Liver (tissue), 9 donors: Measurements from ENCODE around the gene FAM161B. TPM values are rescaled to one million over a fixed set of nuclear protein-coding genes. Genes with fewer than 3 reads are reported as not detected.

ENCODE experiments used
- DNase-seq: peaks from one replicate; pipeline ENCODE4 v3.0.0-alpha.2; 2017; ENCODE audit warnings: low spot score
- H3K27ac ChIP-seq, 2 donors: one replicate each; pipeline ENCODE4 v1.7.0; 2013; ENCODE audit warnings: inconsistent platforms in 2 of 2, low read length in 2 of 2, control low read depth in 1 of 2, low read depth in 1 of 2, mild to moderate bottlenecking in 1 of 2
- H3K27me3 ChIP-seq, 4 donors: one replicate each; pipeline versions ENCODE4 v1.6.1 to v1.7.0; 2013; ENCODE audit warnings: low read length in 3 of 4, inconsistent platforms in 1 of 4, mild to moderate bottlenecking in 1 of 4, moderate library complexity in 1 of 4; ENCODE audit not compliant: control insufficient read depth in 4 of 4, insufficient read depth in 4 of 4
- H3K36me3 ChIP-seq, 4 donors: one replicate each; pipeline versions ENCODE4 v1.6.1 to v1.7.0; 2013; ENCODE audit warnings: low read length in 3 of 4, mild to moderate bottlenecking in 3 of 4, low read depth in 1 of 4, moderate library complexity in 1 of 4; ENCODE audit not compliant: control insufficient read depth in 4 of 4, insufficient read depth in 3 of 4
- H3K4me1 ChIP-seq, 4 donors: one replicate each; pipeline versions ENCODE4 v1.6.1 to v1.7.0; 2013; ENCODE audit warnings: low read length in 3 of 4, mild to moderate bottlenecking in 3 of 4, moderate library complexity in 1 of 4; ENCODE audit not compliant: control insufficient read depth in 4 of 4, insufficient read depth in 4 of 4
- H3K4me3 ChIP-seq, 3 donors: one replicate each; pipeline versions ENCODE4 v1.6.1 to v1.7.0; 2013; ENCODE audit warnings: low read length in 3 of 3, control low read depth in 1 of 3, low read depth in 1 of 3, mild to moderate bottlenecking in 1 of 3
- H3K9ac ChIP-seq, 2 donors: one replicate each; pipeline ENCODE4 v1.7.0; 2013; ENCODE audit warnings: low read length in 2 of 2, mild to moderate bottlenecking in 2 of 2, moderate library complexity in 2 of 2, control low read depth in 1 of 2, low read depth in 1 of 2
- H3K9me3 ChIP-seq, 4 donors: one replicate each; pipeline versions ENCODE4 v1.6.1 to v1.7.0; 2013; ENCODE audit warnings: low read length in 3 of 4; ENCODE audit not compliant: control insufficient read depth in 4 of 4
- EGR1 ChIP-seq, 2 donors: IDR thresholded peaks; 2 replicates each; pipeline ENCODE4 v1.6.1; 2016 to 2018; ENCODE audit warnings: antibody characterized with exemption in 2 of 2, low read depth in 2 of 2
- FOXA1 ChIP-seq: IDR thresholded peaks from 2 replicates; pipeline ENCODE4 v1.6.1; 2016; ENCODE audit warnings: antibody characterized with exemption
- GABPA ChIP-seq, 2 donors: IDR thresholded peaks in 1 of 2; conservative IDR thresholded peaks in 1 of 2; 2 replicates each; pipeline ENCODE4 v1.6.1; 2016; ENCODE audit warnings: antibody characterized with exemption in 2 of 2, mild to moderate bottlenecking in 1 of 2, moderate library complexity in 1 of 2
- HNF4A ChIP-seq, 2 donors: conservative IDR thresholded peaks; 2 replicates each; pipeline ENCODE4 v1.6.1; 2016; ENCODE audit warnings: antibody characterized with exemption in 2 of 2, mild to moderate bottlenecking in 2 of 2
- HNF4G ChIP-seq: IDR thresholded peaks from 2 replicates; pipeline ENCODE4 v1.6.1; 2016; ENCODE audit warnings: antibody characterized with exemption
- JUND ChIP-seq, 2 donors: IDR thresholded peaks; 2 replicates each; pipeline ENCODE4 v1.6.1; 2016; ENCODE audit warnings: antibody characterized with exemption in 2 of 2
- NR2F2 ChIP-seq: IDR thresholded peaks from 2 replicates; pipeline ENCODE4 v1.6.1; 2016; ENCODE audit warnings: antibody characterized with exemption
- RAD21 ChIP-seq, 2 donors: IDR thresholded peaks; 2 replicates each; pipeline ENCODE4 v1.6.1; 2016; ENCODE audit warnings: antibody characterized with exemption in 2 of 2, mild to moderate bottlenecking in 2 of 2
- RXRA ChIP-seq, 2 donors: IDR thresholded peaks; 2 replicates each; pipeline ENCODE4 v1.6.1; 2017 to 2018; ENCODE audit warnings: antibody characterized with exemption in 2 of 2, mild to moderate bottlenecking in 1 of 2
- SP1 ChIP-seq: IDR thresholded peaks from 2 replicates; pipeline ENCODE4 v1.6.1; 2018; ENCODE audit warnings: antibody characterized with exemption, mild to moderate bottlenecking
- TAF1 ChIP-seq: conservative IDR thresholded peaks from 2 replicates; pipeline ENCODE4 v1.6.1; 2016; ENCODE audit warnings: antibody characterized with exemption, mild to moderate bottlenecking
- YY1 ChIP-seq: IDR thresholded peaks from 2 replicates; pipeline ENCODE4 v1.6.1; 2016; ENCODE audit warnings: antibody characterized with exemption, mild to moderate bottlenecking
- WGBS: extraction: QIAGEN DNeasy Blood & Tissue Kit; methylation state at CpG from one replicate; pipeline ENCODE4 v1.1.7; 2013; 5-methylcytosine and 5-hydroxymethylcytosine counted together
- polyA plus RNA-seq, 2 donors: library from polyadenylated mRNA; stranded (reverse) in 1 of 2; unstranded in 1 of 2; fragments of 200-250 nt in 1 of 2; fragments of >200 nt in 1 of 2; fragmentation: Nextera tagmentation in 1 of 2; extraction: Ambion mirVana in 1 of 2; gene quantifications; one replicate each; pipeline versions ENCODE4 v1.2.1 to v1.2.3, GENCODE V29; 2013 to 2015
- total RNA-seq, 2 donors: library from RNA; depleted of rRNA; stranded (reverse); fragments of >200 nt; gene quantifications; one replicate each; pipeline ENCODE4 v1.2.3, GENCODE V29; 2014
- TF ChIP-seq, protein P1 (sequence below): fragments of 150-350 bp; IDR thresholded peaks from 2 replicates; pipeline ENCODE4 v1.5.1; 2017; ENCODE audit warnings: improper control_type of control experiment, low read depth, low read length; ENCODE audit not compliant: missing input control
- TF ChIP-seq, protein P2 (sequence below): IDR thresholded peaks from 2 replicates; pipeline ENCODE4 v1.6.1; 2016; ENCODE audit warnings: antibody characterized with exemption
- TF ChIP-seq, protein P3 (sequence below): IDR thresholded peaks from 2 replicates; pipeline ENCODE4 v1.6.1; 2016; ENCODE audit warnings: antibody characterized with exemption
- TF ChIP-seq, protein P4 (sequence below): IDR thresholded peaks from 2 replicates; pipeline ENCODE4 v1.6.1; 2016; ENCODE audit warnings: antibody characterized with exemption
- TF ChIP-seq, protein P5 (sequence below): IDR thresholded peaks from 2 replicates; pipeline ENCODE4 v1.6.1; 2016; ENCODE audit warnings: antibody characterized with exemption, mild to moderate bottlenecking
- donor health status: healthy.
- donor health status: healthy.
- donor health status: healthy.
- donor health status: healthy.
- donor health status: healthy.

Gene FAM161B
- total and polyA plus RNA-seq, 4 donors, result 0.79 to 1.5 (median 1.2) TPM

DNA sequence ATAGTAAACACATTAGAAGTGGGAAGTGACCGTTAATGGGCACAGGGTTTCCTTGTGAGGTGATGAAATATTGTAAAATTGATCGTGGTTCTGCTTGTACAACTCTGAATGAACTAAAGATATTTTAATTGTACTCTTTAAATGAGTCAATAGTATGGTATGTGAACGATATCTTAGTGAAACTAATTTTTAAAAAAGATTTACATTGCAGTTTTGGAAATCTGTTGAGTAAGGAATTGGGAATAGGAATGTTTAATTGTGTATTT is 61.5 kb downstream of the FAM161B start (continued):
- TF ChIP-seq, protein P1, sequence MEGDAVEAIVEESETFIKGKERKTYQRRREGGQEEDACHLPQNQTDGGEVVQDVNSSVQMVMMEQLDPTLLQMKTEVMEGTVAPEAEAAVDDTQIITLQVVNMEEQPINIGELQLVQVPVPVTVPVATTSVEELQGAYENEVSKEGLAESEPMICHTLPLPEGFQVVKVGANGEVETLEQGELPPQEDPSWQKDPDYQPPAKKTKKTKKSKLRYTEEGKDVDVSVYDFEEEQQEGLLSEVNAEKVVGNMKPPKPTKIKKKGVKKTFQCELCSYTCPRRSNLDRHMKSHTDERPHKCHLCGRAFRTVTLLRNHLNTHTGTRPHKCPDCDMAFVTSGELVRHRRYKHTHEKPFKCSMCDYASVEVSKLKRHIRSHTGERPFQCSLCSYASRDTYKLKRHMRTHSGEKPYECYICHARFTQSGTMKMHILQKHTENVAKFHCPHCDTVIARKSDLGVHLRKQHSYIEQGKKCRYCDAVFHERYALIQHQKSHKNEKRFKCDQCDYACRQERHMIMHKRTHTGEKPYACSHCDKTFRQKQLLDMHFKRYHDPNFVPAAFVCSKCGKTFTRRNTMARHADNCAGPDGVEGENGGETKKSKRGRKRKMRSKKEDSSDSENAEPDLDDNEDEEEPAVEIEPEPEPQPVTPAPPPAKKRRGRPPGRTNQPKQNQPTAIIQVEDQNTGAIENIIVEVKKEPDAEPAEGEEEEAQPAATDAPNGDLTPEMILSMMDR, result no peak
- TF ChIP-seq, protein P2, sequence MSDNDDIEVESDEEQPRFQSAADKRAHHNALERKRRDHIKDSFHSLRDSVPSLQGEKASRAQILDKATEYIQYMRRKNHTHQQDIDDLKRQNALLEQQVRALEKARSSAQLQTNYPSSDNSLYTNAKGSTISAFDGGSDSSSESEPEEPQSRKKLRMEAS, result no peak
- TF ChIP-seq FOXA1 (no peak), NR2F2 (no peak), GABPA (IDR thresholded peaks at IDR 0.05 in 1 of 2, conservative IDR thresholded peaks at IDR 0.05 in 1 of 2) (no peak), TAF1 (no peak), HNF4A (conservative IDR thresholded peaks at IDR 0.05) (no peak), RXRA (IDR thresholded peaks at IDR 0.05) (no peak)

DNA sequence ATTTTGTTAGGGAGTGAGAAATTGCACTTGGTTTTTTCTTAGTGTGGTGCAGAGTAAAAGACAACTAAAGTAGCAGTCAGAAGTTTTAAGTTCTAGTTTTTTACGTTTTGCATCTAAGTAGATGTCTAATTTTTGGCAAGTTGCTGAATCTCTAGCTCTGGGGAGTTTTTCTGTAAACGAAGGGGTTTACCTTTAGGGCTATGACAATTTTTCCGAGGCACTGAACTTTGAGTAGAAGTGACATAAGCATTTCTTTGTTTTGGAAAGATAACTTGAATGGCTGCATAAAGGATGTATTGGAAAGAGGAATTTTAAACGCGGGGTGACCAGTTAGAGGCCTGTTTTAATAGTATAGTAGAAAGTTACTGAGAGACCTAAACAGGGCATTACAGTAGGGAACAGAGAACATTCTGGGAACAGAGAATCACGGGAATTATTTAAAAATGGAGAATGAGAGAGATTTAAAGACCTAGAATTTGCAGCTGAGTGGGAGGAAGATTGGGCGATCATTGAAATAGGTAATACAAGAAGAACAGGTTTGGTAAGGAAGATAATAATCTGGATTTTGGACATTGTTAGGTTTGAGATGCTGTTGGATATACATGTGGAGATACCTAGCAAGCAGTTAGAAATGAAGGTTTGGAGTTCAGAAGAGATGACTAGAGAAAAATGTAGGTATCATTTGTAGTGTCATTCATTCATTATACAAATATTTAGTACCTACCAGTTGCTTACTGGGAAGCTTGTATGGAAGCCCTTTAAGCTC is 62.0 kb downstream of the FAM161B start:
- WGBS, result 29% methylated on average over 7 of the region's 7 CpGs

More for the DNA sequence above, 62.0 kb downstream of the FAM161B start:
- Histone ChIP-seq H3K36me3 (peaks cover 0 to 4% (median 1%) of the 10 kb centered on the region in 4 donors), H3K4me3 (peak overlapping the region; percentile 74 to 87 (median 85)), H3K27ac (peak overlapping the region; percentile 21 to 84), H3K9me3 (no peaks in the 10 kb centered on the region), H3K4me1 (peaks cover 4 to 22% (median 13%) of the 10 kb centered on the region in 4 donors), H3K9ac (peak overlapping the region; percentile 88 to 90), H3K27me3 (no peaks in the 10 kb centered on the region)
- no peak for TF ChIP-seq EGR1 (IDR thresholded peaks at IDR 0.05; ENCODE audit: low read depth in 2 of 2)
- TF ChIP-seq, protein P3, sequence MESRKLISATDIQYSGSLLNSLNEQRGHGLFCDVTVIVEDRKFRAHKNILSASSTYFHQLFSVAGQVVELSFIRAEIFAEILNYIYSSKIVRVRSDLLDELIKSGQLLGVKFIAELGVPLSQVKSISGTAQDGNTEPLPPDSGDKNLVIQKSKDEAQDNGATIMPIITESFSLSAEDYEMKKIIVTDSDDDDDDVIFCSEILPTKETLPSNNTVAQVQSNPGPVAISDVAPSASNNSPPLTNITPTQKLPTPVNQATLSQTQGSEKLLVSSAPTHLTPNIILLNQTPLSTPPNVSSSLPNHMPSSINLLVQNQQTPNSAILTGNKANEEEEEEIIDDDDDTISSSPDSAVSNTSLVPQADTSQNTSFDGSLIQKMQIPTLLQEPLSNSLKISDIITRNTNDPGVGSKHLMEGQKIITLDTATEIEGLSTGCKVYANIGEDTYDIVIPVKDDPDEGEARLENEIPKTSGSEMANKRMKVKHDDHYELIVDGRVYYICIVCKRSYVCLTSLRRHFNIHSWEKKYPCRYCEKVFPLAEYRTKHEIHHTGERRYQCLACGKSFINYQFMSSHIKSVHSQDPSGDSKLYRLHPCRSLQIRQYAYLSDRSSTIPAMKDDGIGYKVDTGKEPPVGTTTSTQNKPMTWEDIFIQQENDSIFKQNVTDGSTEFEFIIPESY, result no peak
- TF ChIP-seq RAD21 (IDR thresholded peaks at IDR 0.05), result no peak
- TF ChIP-seq, protein P4, sequence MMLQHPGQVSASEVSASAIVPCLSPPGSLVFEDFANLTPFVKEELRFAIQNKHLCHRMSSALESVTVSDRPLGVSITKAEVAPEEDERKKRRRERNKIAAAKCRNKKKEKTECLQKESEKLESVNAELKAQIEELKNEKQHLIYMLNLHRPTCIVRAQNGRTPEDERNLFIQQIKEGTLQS, result no peak
- TF ChIP-seq YY1, result no peak
- no peak for TF ChIP-seq HNF4G
- TF ChIP-seq GABPA (IDR thresholded peaks at IDR 0.05 in 1 of 2, conservative IDR thresholded peaks at IDR 0.05 in 1 of 2), result no peak
- TF ChIP-seq, protein P5, sequence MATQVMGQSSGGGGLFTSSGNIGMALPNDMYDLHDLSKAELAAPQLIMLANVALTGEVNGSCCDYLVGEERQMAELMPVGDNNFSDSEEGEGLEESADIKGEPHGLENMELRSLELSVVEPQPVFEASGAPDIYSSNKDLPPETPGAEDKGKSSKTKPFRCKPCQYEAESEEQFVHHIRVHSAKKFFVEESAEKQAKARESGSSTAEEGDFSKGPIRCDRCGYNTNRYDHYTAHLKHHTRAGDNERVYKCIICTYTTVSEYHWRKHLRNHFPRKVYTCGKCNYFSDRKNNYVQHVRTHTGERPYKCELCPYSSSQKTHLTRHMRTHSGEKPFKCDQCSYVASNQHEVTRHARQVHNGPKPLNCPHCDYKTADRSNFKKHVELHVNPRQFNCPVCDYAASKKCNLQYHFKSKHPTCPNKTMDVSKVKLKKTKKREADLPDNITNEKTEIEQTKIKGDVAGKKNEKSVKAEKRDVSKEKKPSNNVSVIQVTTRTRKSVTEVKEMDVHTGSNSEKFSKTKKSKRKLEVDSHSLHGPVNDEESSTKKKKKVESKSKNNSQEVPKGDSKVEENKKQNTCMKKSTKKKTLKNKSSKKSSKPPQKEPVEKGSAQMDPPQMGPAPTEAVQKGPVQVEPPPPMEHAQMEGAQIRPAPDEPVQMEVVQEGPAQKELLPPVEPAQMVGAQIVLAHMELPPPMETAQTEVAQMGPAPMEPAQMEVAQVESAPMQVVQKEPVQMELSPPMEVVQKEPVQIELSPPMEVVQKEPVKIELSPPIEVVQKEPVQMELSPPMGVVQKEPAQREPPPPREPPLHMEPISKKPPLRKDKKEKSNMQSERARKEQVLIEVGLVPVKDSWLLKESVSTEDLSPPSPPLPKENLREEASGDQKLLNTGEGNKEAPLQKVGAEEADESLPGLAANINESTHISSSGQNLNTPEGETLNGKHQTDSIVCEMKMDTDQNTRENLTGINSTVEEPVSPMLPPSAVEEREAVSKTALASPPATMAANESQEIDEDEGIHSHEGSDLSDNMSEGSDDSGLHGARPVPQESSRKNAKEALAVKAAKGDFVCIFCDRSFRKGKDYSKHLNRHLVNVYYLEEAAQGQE, result no peak
- TF ChIP-seq HNF4A (conservative IDR thresholded peaks at IDR 0.05), result no peak
- no peak for TF ChIP-seq TAF1
- TF ChIP-seq SP1, result no peak
- no peak for TF ChIP-seq NR2F2
- TF ChIP-seq, protein P2, result no peak
- no peak for TF ChIP-seq JUND (IDR thresholded peaks at IDR 0.05)
- no peak for TF ChIP-seq RXRA (IDR thresholded peaks at IDR 0.05)
- TF ChIP-seq FOXA1, result no peak
- DNase-seq, result no peak
